CD14-positive monocyte (primary cell): ENCODE results near the gene AAGAB. TPM values are rescaled to one million over a fixed set of nuclear protein-coding genes. Genes with fewer than 3 reads are reported as not detected.

ENCODE experiments used
- DNase-seq, 3 donors: peaks; one replicate each; pipeline ENCODE4 v3.0.0-alpha.2; 2011 to 2022
- H2AFZ ChIP-seq: 2 replicates; pipeline ENCODE4 v1.6.0; 2012; ENCODE audit warnings: mild to moderate bottlenecking, low read depth, low read length, inconsistent platforms; ENCODE audit not compliant: insufficient read depth, poor library complexity, severe bottlenecking
- H3K27ac ChIP-seq, 2 donors: 1 replicate in 1 of 2; 2 replicates in 1 of 2; pipeline ENCODE4 v1.5.1; 2012 to 2013; ENCODE audit warnings: low read length in 2 of 2, control low read depth in 1 of 2, inconsistent platforms in 1 of 2, low read depth in 1 of 2, mild to moderate bottlenecking in 1 of 2
- H3K27me3 ChIP-seq, 2 donors: one replicate each; pipeline versions ENCODE4 v1.6.0 to v1.6.1; 2011 to 2013; ENCODE audit warnings: low read length in 2 of 2; ENCODE audit not compliant: control insufficient read depth in 2 of 2, insufficient read depth in 2 of 2
- H3K36me3 ChIP-seq, 2 donors: replicated peaks in 1 of 2; 1 replicate in 1 of 2; 2 replicates in 1 of 2; pipeline versions ENCODE4 v1.5.1 to v1.6.1; 2012 to 2013; ENCODE audit warnings: low read length in 2 of 2, control low read depth in 1 of 2, inconsistent platforms in 1 of 2, mild to moderate bottlenecking in 1 of 2; ENCODE audit not compliant: insufficient read depth in 2 of 2, control insufficient read depth in 1 of 2
- H3K4me1 ChIP-seq, 2 donors: 1 replicate in 1 of 2; 2 replicates in 1 of 2; pipeline versions ENCODE4 v1.5.1 to v1.6.1; 2012 to 2013; ENCODE audit warnings: low read length in 2 of 2, control low read depth in 1 of 2, inconsistent platforms in 1 of 2, mild to moderate bottlenecking in 1 of 2, moderate library complexity in 1 of 2; ENCODE audit not compliant: insufficient read depth in 2 of 2, control insufficient read depth in 1 of 2
- H3K4me2 ChIP-seq: replicated peaks from 2 replicates; pipeline ENCODE3; 2012; ENCODE audit warnings: low read length, moderate library complexity, mild to moderate bottlenecking; ENCODE audit not compliant: poor library complexity, severe bottlenecking; ENCODE audit errors: extremely low read depth
- H3K4me3 ChIP-seq, 3 experiments: fragments of 200-600 bp in 1 of 3; sonication (generic) in 1 of 3; replicated peaks in 1 of 3; 1 replicate in 2 of 3; 2 replicates in 1 of 3; pipeline ENCODE4 v1.5.1; 2011 to 2013; ENCODE audit warnings: low read length in 3 of 3, mild to moderate bottlenecking in 3 of 3, control low read depth in 2 of 3, low read depth in 2 of 3, inconsistent platforms in 1 of 3, moderate library complexity in 1 of 3
- H3K79me2 ChIP-seq: 2 replicates; pipeline ENCODE4 v1.6.0; 2012; ENCODE audit warnings: mild to moderate bottlenecking, control low read depth, inconsistent platforms, low read length, moderate library complexity; ENCODE audit not compliant: insufficient read depth
- H3K9ac ChIP-seq: 2 replicates; pipeline ENCODE4 v1.6.0; 2017; ENCODE audit warnings: low read length, mild to moderate bottlenecking; ENCODE audit not compliant: insufficient read depth, poor library complexity, severe bottlenecking
- H3K9me3 ChIP-seq, 2 donors: replicated peaks in 1 of 2; 1 replicate in 1 of 2; 2 replicates in 1 of 2; pipeline versions ENCODE4 v1.5.1 to v1.6.1; 2012 to 2013; ENCODE audit warnings: low read length in 2 of 2, control low read depth in 1 of 2; ENCODE audit not compliant: control insufficient read depth in 1 of 2, insufficient read depth in 1 of 2
- H4K20me1 ChIP-seq: 2 replicates; pipeline ENCODE4 v1.6.0; 2012; ENCODE audit warnings: mild to moderate bottlenecking, low read length, control low read depth, moderate library complexity; ENCODE audit not compliant: insufficient read depth
- H3K27ac Mint-ChIP-seq, 7 donors: one replicate each; pipeline ENCODE4 v1.8.0; 2020; ENCODE audit warnings: mild to moderate bottlenecking in 7 of 7, mixed read lengths in 7 of 7, moderate library complexity in 6 of 7, inconsistent platforms in 2 of 7
- H3K27me3 Mint-ChIP-seq, 3 donors: one replicate each; pipeline ENCODE4 v1.8.0; 2021 to 2022; ENCODE audit warnings: low read depth in 3 of 3, mild to moderate bottlenecking in 3 of 3, mixed read lengths in 3 of 3, moderate library complexity in 3 of 3, inconsistent platforms in 1 of 3
- H3K36me3 Mint-ChIP-seq, 2 donors: one replicate each; pipeline ENCODE4 v1.8.0; 2020; ENCODE audit warnings: mixed read lengths in 2 of 2, inconsistent platforms in 1 of 2, mild to moderate bottlenecking in 1 of 2
- H3K4me1 Mint-ChIP-seq: one replicate; pipeline ENCODE4 v1.8.0; 2020; ENCODE audit warnings: mild to moderate bottlenecking, mixed read lengths
- H3K4me3 Mint-ChIP-seq, 2 donors: one replicate each; pipeline ENCODE4 v1.8.0; 2020; ENCODE audit warnings: mild to moderate bottlenecking in 2 of 2, mixed read lengths in 2 of 2, moderate library complexity in 1 of 2
- H3K9me3 Mint-ChIP-seq, 7 donors: one replicate each; pipeline ENCODE4 v1.8.0; 2020 to 2022; ENCODE audit warnings: mixed read lengths in 7 of 7, mild to moderate bottlenecking in 6 of 7, moderate library complexity in 6 of 7, inconsistent platforms in 2 of 7
- WGBS: methylation state at CpG from one replicate; pipeline ENCODE4 v1.1.5; 2013; ENCODE audit warnings: missing lambda C conversion rate; ENCODE audit not compliant: insufficient coverage; 5-methylcytosine and 5-hydroxymethylcytosine counted together
- intact Hi-C, 2 donors: fragments of 100-400 bp; cut with micrococcal nuclease; formaldehyde crosslinking; loops; one replicate each; pipeline versions ENCODE4 v1.15.0 to v1.15.1; 2023
- polyA plus RNA-seq, 3 donors: library from polyadenylated mRNA; depleted of rRNA in 1 of 3; unstranded in 2 of 3; stranded (reverse) in 1 of 3; fragments of 300-500 nt in 2 of 3; fragments of >200 nt in 1 of 3; fragmentation: Illumina TruSeq in 2 of 3; gene quantifications; 1 replicate in 2 of 3; 2 replicates in 1 of 3; pipeline ENCODE4 v1.2.3, GENCODE V29; 2012 to 2021
- TF ChIP-seq, protein P1 (sequence below): fragments of 200-600 bp; IDR thresholded peaks from one replicate; pipeline ENCODE4 v1.8.0; 2022; ENCODE audit warnings: antibody characterized with exemption, mild to moderate bottlenecking

AAGAB gene
- polyA plus RNA-seq, 3 donors: 11.2 to 40.4 (median 30.1) TPM

DNA sequence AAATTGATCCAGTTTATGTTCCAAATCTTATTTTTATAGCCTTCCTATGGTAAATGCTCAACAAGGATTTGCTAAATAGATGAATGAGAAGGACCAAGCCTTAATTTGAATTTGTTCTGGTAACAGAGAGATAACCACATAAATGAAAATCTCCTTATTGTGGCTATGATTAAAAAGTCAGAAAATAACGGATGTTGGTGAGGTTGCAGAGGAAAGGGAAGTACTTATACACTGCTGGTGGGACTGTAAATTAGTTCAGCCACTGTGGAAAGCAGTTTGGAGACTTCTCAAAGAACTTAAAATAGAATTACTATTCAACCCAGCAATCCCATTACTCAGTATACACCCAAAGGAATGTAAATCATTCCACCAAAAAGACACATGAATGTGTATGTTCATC is 26.2 kb downstream of the AAGAB start:
- WGBS: no CpG with 5 or more reads among the region's 1 CpG
- H3K36me3 ChIP-seq: peaks cover 27 to 82% of the 10 kb centered on the region in 2 donors

DNA sequence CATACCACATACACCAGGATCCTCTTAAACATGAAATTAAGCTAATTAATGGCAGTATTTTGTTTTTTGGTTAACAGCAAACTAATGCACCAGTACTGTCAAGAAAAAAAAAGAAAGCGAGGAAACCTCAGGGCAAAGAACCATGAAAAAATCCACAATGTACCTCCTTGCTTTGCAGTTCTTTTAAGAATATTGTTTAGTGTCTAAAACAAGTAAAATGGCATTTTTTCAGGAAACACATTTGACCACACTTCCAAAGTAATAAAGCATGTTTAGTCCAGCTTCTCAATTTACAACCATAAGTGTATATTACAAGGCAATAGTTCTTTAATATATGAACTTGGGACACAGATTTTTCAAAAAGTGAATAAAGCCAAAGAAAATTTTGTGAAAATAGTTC is 26.6 kb downstream of the AAGAB start:
- H3K4me3 ChIP-seq: no peak overlapping the region
- intact Hi-C loops: no loop called here
- no peak overlapping the region for H3K4me2 ChIP-seq
- H4K20me1 ChIP-seq: no peaks in the 10 kb centered on the region
- Mint-ChIP-seq H3K4me3 (no peak overlapping the region), H3K27ac (no peak overlapping the region), H3K4me1 (peaks cover 8% of the 10 kb centered on the region), H3K36me3 (peaks cover 58 to 65% of the 10 kb centered on the region in 2 donors), H3K27me3 (no peaks in the 10 kb centered on the region), H3K9me3 (no peaks in the 10 kb centered on the region)
- H3K9me3 ChIP-seq: no peaks in the 10 kb centered on the region
- no peak overlapping the region for H3K9ac ChIP-seq
- no peaks in the 10 kb centered on the region for H3K79me2 ChIP-seq
- WGBS: no CpG with 5 or more reads among the region's 1 CpG
- H3K36me3 ChIP-seq: peaks cover 22 to 78% of the 10 kb centered on the region in 2 donors
- no peak overlapping the region for H3K27ac ChIP-seq
- no peak for DNase-seq
- peaks cover 0 to 6% of the 10 kb centered on the region in 2 donors for H3K4me1 ChIP-seq
- H2AFZ ChIP-seq: no peak overlapping the region
- H3K27me3 ChIP-seq: no peaks in the 10 kb centered on the region
- TF ChIP-seq, protein P1, sequence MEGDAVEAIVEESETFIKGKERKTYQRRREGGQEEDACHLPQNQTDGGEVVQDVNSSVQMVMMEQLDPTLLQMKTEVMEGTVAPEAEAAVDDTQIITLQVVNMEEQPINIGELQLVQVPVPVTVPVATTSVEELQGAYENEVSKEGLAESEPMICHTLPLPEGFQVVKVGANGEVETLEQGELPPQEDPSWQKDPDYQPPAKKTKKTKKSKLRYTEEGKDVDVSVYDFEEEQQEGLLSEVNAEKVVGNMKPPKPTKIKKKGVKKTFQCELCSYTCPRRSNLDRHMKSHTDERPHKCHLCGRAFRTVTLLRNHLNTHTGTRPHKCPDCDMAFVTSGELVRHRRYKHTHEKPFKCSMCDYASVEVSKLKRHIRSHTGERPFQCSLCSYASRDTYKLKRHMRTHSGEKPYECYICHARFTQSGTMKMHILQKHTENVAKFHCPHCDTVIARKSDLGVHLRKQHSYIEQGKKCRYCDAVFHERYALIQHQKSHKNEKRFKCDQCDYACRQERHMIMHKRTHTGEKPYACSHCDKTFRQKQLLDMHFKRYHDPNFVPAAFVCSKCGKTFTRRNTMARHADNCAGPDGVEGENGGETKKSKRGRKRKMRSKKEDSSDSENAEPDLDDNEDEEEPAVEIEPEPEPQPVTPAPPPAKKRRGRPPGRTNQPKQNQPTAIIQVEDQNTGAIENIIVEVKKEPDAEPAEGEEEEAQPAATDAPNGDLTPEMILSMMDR: no peak

More for the DNA sequence above, 26.2 kb downstream of the AAGAB start:
- no peaks in the 10 kb centered on the region for H3K9me3 Mint-ChIP-seq
- H3K27me3 Mint-ChIP-seq: no peaks in the 10 kb centered on the region
- Histone ChIP-seq H3K4me1 (peaks cover 0 to 6% of the 10 kb centered on the region in 2 donors), H3K27me3 (no peaks in the 10 kb centered on the region), H3K4me2 (no peak overlapping the region), H3K79me2 (no peaks in the 10 kb centered on the region), H2AFZ (no peak overlapping the region), H3K9ac (no peak overlapping the region), H3K4me3 (no peak overlapping the region), H3K27ac (no peak overlapping the region), H3K9me3 (no peaks in the 10 kb centered on the region), H4K20me1 (no peaks in the 10 kb centered on the region)
- TF ChIP-seq, protein P1: no peak
- H3K27ac Mint-ChIP-seq: peak overlapping the region in 2 of 7 donors; percentile 40 to 46
- H3K4me1 Mint-ChIP-seq: peaks cover 8% of the 10 kb centered on the region
- H3K4me3 Mint-ChIP-seq: no peak overlapping the region
- DNase-seq: no peak
- intact Hi-C loops: no loop called here
- H3K36me3 Mint-ChIP-seq: peaks cover 62 to 70% of the 10 kb centered on the region in 2 donors
